ENCODE data around the gene NTNG2.

DNA sequence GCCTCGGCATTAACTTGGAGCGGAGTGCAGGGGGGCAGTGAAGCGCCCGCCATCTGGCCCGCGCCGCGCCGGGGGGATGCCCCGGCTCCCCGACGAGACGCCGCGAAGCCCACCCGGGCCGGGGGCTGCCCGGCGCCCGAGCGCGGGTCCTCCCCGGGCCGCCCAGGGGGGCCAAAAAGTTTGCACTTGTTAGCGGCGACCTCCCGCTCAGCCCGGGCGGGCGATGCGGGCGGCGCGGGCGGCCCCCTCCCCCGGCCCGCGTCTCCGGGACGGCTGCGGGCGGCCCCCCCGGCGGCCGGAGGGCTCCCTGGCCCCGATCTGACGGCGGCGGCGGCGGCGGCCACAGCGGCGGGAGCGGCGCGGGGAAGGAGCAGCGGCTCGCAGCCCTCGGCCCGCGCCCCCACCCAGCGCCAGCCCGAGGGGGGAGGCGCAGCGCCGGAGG is at the start of gene NTNG2:
- TF ChIP-seq, protein P1, sequence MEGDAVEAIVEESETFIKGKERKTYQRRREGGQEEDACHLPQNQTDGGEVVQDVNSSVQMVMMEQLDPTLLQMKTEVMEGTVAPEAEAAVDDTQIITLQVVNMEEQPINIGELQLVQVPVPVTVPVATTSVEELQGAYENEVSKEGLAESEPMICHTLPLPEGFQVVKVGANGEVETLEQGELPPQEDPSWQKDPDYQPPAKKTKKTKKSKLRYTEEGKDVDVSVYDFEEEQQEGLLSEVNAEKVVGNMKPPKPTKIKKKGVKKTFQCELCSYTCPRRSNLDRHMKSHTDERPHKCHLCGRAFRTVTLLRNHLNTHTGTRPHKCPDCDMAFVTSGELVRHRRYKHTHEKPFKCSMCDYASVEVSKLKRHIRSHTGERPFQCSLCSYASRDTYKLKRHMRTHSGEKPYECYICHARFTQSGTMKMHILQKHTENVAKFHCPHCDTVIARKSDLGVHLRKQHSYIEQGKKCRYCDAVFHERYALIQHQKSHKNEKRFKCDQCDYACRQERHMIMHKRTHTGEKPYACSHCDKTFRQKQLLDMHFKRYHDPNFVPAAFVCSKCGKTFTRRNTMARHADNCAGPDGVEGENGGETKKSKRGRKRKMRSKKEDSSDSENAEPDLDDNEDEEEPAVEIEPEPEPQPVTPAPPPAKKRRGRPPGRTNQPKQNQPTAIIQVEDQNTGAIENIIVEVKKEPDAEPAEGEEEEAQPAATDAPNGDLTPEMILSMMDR (IDR thresholded peaks at IDR 0.05; ENCODE audit: low read length): no peak
- TF ChIP-seq EZH2 (optimal IDR thresholded peaks at IDR 0.05; ENCODE audit: low read depth, low read length): no peak
- TF ChIP-seq EZH2phosphoT487 (IDR thresholded peaks at IDR 0.05; ENCODE audit: low read length): no peak
